RPMI8226 (cell line): ENCODE data around the gene DNAH2.

Source experiments
- DNase-seq: peaks from one replicate; pipeline ENCODE4 v3.0.0-alpha.2; 2015

DNAH2 gene

GRCh38 chr17:7716901-7717755, at the start of gene DNAH2:
TSS of gene DNAH2 (plus strand) at chr17:7717744. CDS start at chr17:7719735, 1,991 bp downstream.
- no peak for DNase-seq

- no peak for DNase-seq
Observed at GRCh38 chr17:7668482-7668881, 49.1 kb upstream of the DNAH2 start.

- DNase-seq = peak; percentile 15
Observed at GRCh38 chr17:7673239-7673638, 44.3 kb upstream of the DNAH2 start.

GRCh38 chr17:7674934-7675333, 42.6 kb upstream of the DNAH2 start:
- DNase-seq = no peak

- no peak for DNase-seq
Observed at GRCh38 chr17:7676533-7676932, 41.0 kb upstream of the DNAH2 start.

GRCh38 chr17:7677388-7678067, 40.0 kb upstream of the DNAH2 start:
- DNase-seq = no peak

- no peak for DNase-seq
Observed at GRCh38 chr17:7684851-7685532, 32.6 kb upstream of the DNAH2 start.

- peak; percentile 89 for DNase-seq
Observed at GRCh38 chr17:7685533-7686221, 31.9 kb upstream of the DNAH2 start.

- peak; percentile 78 for DNase-seq
Observed at GRCh38 chr17:7686222-7687071, 31.1 kb upstream of the DNAH2 start.

- DNase-seq = peak; percentile 92
Observed at GRCh38 chr17:7687072-7687907, 30.3 kb upstream of the DNAH2 start, which contains the start of gene TP53. TSS of gene TP53 (minus strand) at chr17:7687490. CDS start at chr17:7676594, 10,896 bp downstream.

GRCh38 chr17:7687908-7688807, 29.4 kb upstream of the DNAH2 start, which contains the start of gene WRAP53:
TSS of gene WRAP53 (plus strand) at chr17:7688477. CDS start at chr17:7688649, 172 bp downstream.
- DNase-seq = peak; percentile 91

- DNase-seq = no peak
Observed at GRCh38 chr17:7688808-7689316, 28.7 kb upstream of the DNAH2 start.

- DNase-seq = no peak
Observed at GRCh38 chr17:7695586-7695985, 22.0 kb upstream of the DNAH2 start.

- DNase-seq = no peak
Observed at GRCh38 chr17:7697828-7698588, 19.5 kb upstream of the DNAH2 start.

- DNase-seq = no peak
Observed at GRCh38 chr17:7700510-7700909, 17.0 kb upstream of the DNAH2 start.

- DNase-seq = no peak
Observed at GRCh38 chr17:7701681-7702080, 15.9 kb upstream of the DNAH2 start.

GRCh38 chr17:7702776-7703175, 14.8 kb upstream of the DNAH2 start:
- no peak for DNase-seq

- no peak for DNase-seq
Observed at GRCh38 chr17:7703584-7704479, 13.7 kb upstream of the DNAH2 start.
